Measurements from ENCODE around the gene SULT2B1.

GRCh38 chr19:48617146-48617937 lies 65.4 kb downstream of the SULT2B1 start:
- TF ChIP-seq YY1 (IDR thresholded peaks at IDR 0.05) (no peak), CTCF (IDR thresholded peaks at IDR 0.05; ENCODE audit: low read depth, low read length, missing input control) (no peak)

Data from liver (tissue), 2 donors.